LNCaP clone FGC (cell line): Measurements from ENCODE around the gene VAMP2.

Experiments
- DNase-seq: peaks from one replicate; pipeline ENCODE4 v3.0.0-alpha.2; 2011; ENCODE audit warnings: low read depth
- H3K4me3 ChIP-seq: 2 replicates; pipeline ENCODE4 v1.5.1; 2011; ENCODE audit warnings: mild to moderate bottlenecking, low read depth, low read length, control low read depth
- CTCF ChIP-seq: IDR thresholded peaks from 2 replicates; pipeline ENCODE4 v1.5.1; 2012; ENCODE audit warnings: mild to moderate bottlenecking; ENCODE audit not compliant: control insufficient read depth, insufficient read depth; ENCODE audit errors: extremely low read depth

Gene VAMP2

DNA sequence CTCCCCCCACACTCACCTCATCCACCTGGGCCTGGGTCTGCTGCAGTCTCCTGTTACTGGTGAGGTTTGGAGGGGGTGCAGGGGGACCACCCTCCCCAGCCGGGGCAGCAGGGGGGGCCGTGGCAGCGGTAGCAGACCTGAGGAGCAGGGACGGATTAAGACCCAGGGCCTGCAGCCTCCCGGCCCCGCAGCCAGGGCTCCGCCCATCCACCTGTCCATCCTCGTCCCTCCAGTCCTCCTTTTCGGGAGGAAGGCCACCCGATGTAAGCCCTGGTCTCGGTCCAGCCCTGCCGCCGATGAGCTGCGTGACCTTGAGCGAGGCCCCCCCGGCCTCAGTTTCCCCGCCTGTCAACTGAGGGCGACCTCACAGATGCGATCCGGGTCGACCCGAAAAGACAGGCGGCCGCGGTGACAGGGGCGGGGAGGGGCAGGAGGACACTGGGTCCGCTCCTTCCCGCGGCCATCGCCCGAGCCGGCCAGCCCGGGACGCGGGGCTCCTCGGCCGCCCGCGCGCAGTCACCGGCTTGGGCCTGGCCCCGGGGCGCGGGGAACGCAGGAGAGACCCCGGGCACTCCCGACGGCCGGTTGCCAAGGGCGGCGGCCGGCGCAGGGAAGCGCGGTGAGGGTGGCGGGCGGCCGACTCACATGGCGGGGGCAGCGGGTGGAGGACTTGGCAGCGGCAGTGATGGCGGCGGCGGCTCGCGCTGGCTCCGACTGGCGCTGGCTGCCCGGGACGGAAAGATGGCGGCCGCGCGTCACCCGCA, at the start of gene VAMP2:
VAMP2 (minus strand) TSS at position 716 of the 764 bp plus-strand sequence; CDS start at position 647, 69 bp downstream.
- TF ChIP-seq CTCF: no peak
- no peak for DNase-seq
- peak within 1 kb of the TSS; percentile 96 for H3K4me3 ChIP-seq

DNA sequence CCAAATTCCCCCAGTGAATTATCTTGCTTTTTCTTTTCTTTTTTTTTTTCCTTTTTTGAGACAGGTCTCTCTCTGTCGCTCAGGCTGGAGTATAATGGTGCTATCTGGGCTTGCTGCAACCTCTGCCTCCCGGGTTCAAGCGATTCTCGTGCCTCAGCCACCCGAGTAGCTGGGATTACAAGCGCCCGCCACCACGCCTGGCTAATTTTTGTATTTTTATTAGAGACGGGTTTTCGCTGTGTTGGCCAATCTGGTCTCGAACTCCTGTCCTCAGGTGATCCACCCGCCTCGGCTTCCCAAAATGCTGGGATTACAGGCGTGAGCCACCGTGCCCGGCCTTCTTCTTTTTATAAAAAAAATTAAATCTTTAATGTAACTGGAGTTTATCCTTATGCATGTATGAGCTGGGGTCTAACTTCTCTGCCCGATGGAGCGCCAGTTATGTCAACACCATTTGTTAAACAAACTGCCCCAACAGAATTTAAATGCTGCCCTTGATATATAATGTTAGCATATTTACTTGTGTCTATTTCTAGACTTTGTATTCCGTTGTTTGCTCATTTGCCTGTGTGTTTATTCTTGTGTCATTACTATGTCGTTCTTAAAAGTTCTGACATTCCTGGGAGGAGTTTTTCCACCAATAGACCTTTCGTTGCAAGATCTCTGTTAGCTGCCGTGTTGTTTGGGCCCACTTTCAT, 48.2 kb upstream of the VAMP2 start:
- H3K4me3 ChIP-seq: peak overlapping the region; percentile 88
- TF ChIP-seq CTCF: no peak
- DNase-seq: no peak

GRCh38 chr17:8209907-8210760, 47.4 kb upstream of the VAMP2 start, which contains the start of gene AURKB:
Gene AURKB, minus strand, starts transcription at chr17:8210575. Its CDS starts 351 bp downstream, at chr17:8210224.
- peak; percentile 89 for DNase-seq
- TF ChIP-seq CTCF: no peak

GRCh38 chr17:8206536-8206935, 43.8 kb upstream of the VAMP2 start:
- no peak overlapping the region for H3K4me3 ChIP-seq
- no peak for DNase-seq
- TF ChIP-seq CTCF: no peak

More at GRCh38 chr17:8209907-8210760, 47.4 kb upstream of the VAMP2 start, which contains the start of gene AURKB:
- peak within 1 kb of the TSS; percentile 88 for H3K4me3 ChIP-seq

- H3K4me3 ChIP-seq: no peak overlapping the region
- no peak for TF ChIP-seq CTCF
- no peak for DNase-seq
These were observed 42.2 kb upstream of the VAMP2 start for GRCh38 chr17:8204761-8205555.
